ENCODE measurements around the gene APOBEC2. TPM values are rescaled to one million over a fixed set of nuclear protein-coding genes. Genes with fewer than 3 reads are reported as not detected.

The APOBEC2 gene
- total RNA-seq, 2 experiments from 2014 or later = not detected

DNA sequence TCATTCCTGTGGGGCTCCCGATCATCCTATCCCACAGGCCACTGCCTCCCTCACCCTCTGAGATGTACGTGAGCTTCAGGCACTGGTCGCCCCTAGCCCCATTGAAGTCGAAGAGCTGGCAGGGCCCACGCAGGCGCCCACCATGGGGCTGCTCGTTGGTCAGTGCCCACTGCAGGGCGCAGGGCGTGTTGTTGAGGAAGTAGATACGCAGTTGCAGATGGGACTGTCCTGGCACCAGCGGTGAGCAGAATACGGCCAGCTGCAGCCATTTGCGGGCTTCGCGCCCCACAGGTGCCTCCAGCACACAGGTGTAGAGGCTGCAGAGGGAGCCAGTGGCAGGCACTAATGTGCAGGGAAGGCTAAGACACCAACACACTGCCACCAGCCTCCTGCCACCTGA, 20.2 kb upstream of the APOBEC2 start:
- no peak overlapping the region for H3K4me2 ChIP-seq (ENCODE audit: low read length)
- no peaks in the 10 kb centered on the region for H4K20me1 ChIP-seq (ENCODE audit: insufficient read depth, low read length)
- H3K79me2 ChIP-seq (ENCODE audit: insufficient read depth, low read depth, low read length) = no peaks in the 10 kb centered on the region
- peaks cover 12% of the 10 kb centered on the region for H3K4me1 ChIP-seq (ENCODE audit: insufficient read depth, low read length, poor library complexity, severe bottlenecking)
- TF ChIP-seq EZH2phosphoT487 (IDR thresholded peaks at IDR 0.05; ENCODE audit: borderline replicate concordance, low read depth, low read length) = no peak
- TF ChIP-seq, protein P1, sequence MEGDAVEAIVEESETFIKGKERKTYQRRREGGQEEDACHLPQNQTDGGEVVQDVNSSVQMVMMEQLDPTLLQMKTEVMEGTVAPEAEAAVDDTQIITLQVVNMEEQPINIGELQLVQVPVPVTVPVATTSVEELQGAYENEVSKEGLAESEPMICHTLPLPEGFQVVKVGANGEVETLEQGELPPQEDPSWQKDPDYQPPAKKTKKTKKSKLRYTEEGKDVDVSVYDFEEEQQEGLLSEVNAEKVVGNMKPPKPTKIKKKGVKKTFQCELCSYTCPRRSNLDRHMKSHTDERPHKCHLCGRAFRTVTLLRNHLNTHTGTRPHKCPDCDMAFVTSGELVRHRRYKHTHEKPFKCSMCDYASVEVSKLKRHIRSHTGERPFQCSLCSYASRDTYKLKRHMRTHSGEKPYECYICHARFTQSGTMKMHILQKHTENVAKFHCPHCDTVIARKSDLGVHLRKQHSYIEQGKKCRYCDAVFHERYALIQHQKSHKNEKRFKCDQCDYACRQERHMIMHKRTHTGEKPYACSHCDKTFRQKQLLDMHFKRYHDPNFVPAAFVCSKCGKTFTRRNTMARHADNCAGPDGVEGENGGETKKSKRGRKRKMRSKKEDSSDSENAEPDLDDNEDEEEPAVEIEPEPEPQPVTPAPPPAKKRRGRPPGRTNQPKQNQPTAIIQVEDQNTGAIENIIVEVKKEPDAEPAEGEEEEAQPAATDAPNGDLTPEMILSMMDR (conservative IDR thresholded peaks at IDR 0.05; ENCODE audit: low read length) = no peak
- H3K9me3 ChIP-seq (ENCODE audit: low read length) = no peaks in the 10 kb centered on the region
- intact Hi-C loops (cut with micrococcal nuclease; ENCODE audit: unreplicated experiment) = no loop called here
- no peak overlapping the region for H2AFZ ChIP-seq (ENCODE audit: low read length)
- H3K27ac ChIP-seq (ENCODE audit: low read depth, low read length, poor library complexity, severe bottlenecking) = no peak overlapping the region
- POLR2A ChIA-PET = no interaction called here
- H3K4me3 ChIP-seq (ENCODE audit: low read depth, low read length, poor library complexity, severe bottlenecking) = no peak overlapping the region
- no peaks in the 10 kb centered on the region for H3K9me2 ChIP-seq (ENCODE audit: insufficient read depth, low read length)
- BruUV-seq (replicated peaks) = no TSS peak
- CTCF ChIA-PET (ENCODE audit: unreplicated experiment) = no interaction called here
- DNase-seq (ENCODE audit: low spot score) = no peak
- H3K36me3 ChIP-seq (ENCODE audit: insufficient read depth, low read length) = no peaks in the 10 kb centered on the region

DNA sequence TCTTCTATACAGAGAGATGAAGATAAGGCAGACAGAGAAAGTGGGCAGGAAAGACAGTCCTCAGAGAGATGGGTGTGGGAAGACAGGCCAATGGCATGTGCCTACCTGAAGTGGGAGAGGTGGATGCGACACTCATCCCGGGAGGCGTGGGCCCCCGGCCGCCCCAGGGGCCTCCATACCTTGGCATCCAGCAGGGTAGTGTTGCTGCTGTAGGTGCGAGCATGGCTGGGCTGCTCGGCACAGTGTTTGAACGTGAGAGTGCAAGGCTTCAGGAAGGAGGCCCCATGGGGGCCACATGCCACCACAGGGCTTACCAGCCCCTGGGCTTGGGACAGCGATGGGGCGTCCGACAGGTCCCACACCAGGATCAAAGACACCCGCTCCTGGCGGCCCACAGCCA, 19.2 kb upstream of the APOBEC2 start:
- intact Hi-C loops (cut with micrococcal nuclease; ENCODE audit: unreplicated experiment) = no loop called here
- Histone ChIP-seq H4K20me1 (ENCODE audit: insufficient read depth, low read length) (no peaks in the 10 kb centered on the region), H3K4me3 (ENCODE audit: low read depth, low read length, poor library complexity, severe bottlenecking) (no peak overlapping the region), H3K79me2 (ENCODE audit: insufficient read depth, low read depth, low read length) (no peaks in the 10 kb centered on the region), H3K27ac (ENCODE audit: low read depth, low read length, poor library complexity, severe bottlenecking) (no peak overlapping the region), H2AFZ (ENCODE audit: low read length) (no peak overlapping the region), H3K9me2 (ENCODE audit: insufficient read depth, low read length) (no peaks in the 10 kb centered on the region), H3K36me3 (ENCODE audit: insufficient read depth, low read length) (no peaks in the 10 kb centered on the region), H3K4me2 (ENCODE audit: low read length) (no peak overlapping the region), H3K9me3 (ENCODE audit: low read length) (no peaks in the 10 kb centered on the region), H3K4me1 (ENCODE audit: insufficient read depth, low read length, poor library complexity, severe bottlenecking) (peaks cover 4% of the 10 kb centered on the region)
- TF ChIP-seq, protein P1 (conservative IDR thresholded peaks at IDR 0.05; ENCODE audit: low read length) = no peak
- no peak for TF ChIP-seq EZH2phosphoT487 (IDR thresholded peaks at IDR 0.05; ENCODE audit: borderline replicate concordance, low read depth, low read length)
- no peak for DNase-seq (ENCODE audit: low spot score)
- POLR2A ChIA-PET = no interaction called here
- no TSS peak for BruUV-seq (replicated peaks)
- CTCF ChIA-PET (ENCODE audit: unreplicated experiment) = no interaction called here

DNA sequence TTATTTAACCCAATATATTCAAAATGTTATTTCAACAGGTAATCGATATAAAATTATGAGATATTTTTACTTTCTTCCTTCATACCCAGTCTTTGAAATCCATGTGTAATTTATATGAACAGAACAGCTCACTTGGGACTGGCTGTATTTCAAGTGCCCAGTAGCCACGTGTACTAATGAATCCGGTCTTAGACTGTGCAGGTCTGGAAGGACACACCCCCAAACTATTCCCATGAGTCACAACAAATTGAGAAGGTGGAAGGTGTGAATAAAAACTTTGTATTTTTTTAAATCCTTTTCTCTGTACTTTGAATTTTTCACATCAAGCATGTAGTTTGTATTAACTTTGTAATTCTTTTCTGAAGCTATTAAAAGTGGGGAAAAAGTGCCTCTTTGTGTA, 16.8 kb upstream of the APOBEC2 start:
- no peak overlapping the region for H3K4me3 ChIP-seq (ENCODE audit: low read depth, low read length, poor library complexity, severe bottlenecking)
- no peak overlapping the region for H3K4me2 ChIP-seq (ENCODE audit: low read length)
- TF ChIP-seq, protein P1 (conservative IDR thresholded peaks at IDR 0.05; ENCODE audit: low read length) = no peak
- TF ChIP-seq EZH2phosphoT487 (IDR thresholded peaks at IDR 0.05; ENCODE audit: borderline replicate concordance, low read depth, low read length) = no peak
- H3K4me1 ChIP-seq (ENCODE audit: insufficient read depth, low read length, poor library complexity, severe bottlenecking) = no peaks in the 10 kb centered on the region
- POLR2A ChIA-PET = interaction anchor here (0.7 to 1.0 kb wide), 3 partner anchors 17 to 493 kb away, joined by 3 to 5 read pairs (median 4); no protein-coding TSS in a partner anchor
- no peak overlapping the region for H3K27ac ChIP-seq (ENCODE audit: low read depth, low read length, poor library complexity, severe bottlenecking)
- H4K20me1 ChIP-seq (ENCODE audit: insufficient read depth, low read length) = no peaks in the 10 kb centered on the region
- H3K9me3 ChIP-seq (ENCODE audit: low read length) = no peaks in the 10 kb centered on the region
- H3K36me3 ChIP-seq (ENCODE audit: insufficient read depth, low read length) = no peaks in the 10 kb centered on the region
- no TSS peak for BruUV-seq (replicated peaks)
- no peak overlapping the region for H2AFZ ChIP-seq (ENCODE audit: low read length)
- H3K79me2 ChIP-seq (ENCODE audit: insufficient read depth, low read depth, low read length) = no peaks in the 10 kb centered on the region
- intact Hi-C loops (cut with micrococcal nuclease; ENCODE audit: unreplicated experiment) = no loop called here
- DNase-seq (ENCODE audit: low spot score) = no peak
- no peaks in the 10 kb centered on the region for H3K9me2 ChIP-seq (ENCODE audit: insufficient read depth, low read length)
- CTCF ChIA-PET (ENCODE audit: unreplicated experiment) = no interaction called here
